COLO829 (cell line): Measurements from ENCODE around the gene ARMH4.
A peak's percentile ranks its signal among the peaks of the same experiment; 100 is the strongest.
"Not testable (repeated sequence)": the region's sequence is repeated elsewhere in the genome, so short reads cannot be mapped to it uniquely, and the experiment has no call there.

Experiments used
- DNase-seq: peaks from one replicate; pipeline ENCODE4 v3.0.0; 2012; ENCODE audit warnings: low spot score

Gene ARMH4

DNA sequence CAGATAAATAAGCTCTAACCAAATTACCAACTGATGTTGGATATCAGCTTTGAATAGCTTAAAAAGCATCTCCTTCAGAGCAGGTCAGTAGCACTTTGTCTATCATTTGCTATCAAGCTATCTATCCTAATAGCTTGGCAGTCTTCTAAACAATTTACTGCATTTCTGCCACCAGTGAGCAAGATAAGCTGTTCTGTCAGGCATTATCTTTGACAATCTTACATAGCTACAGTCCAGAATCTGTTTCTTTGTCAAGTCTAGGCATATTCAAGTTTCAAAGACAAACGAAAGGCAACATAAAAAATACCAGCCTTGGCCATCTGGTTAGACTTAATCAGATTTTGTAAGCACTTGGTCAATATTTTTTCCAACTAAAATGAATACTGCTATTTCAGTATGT is 5.6 kb downstream of the ARMH4 start:
- DNase-seq: no peak

- DNase-seq: no peak
Observed at GRCh38 chr14:58145936-58146335, 6.1 kb downstream of the ARMH4 start.

DNA sequence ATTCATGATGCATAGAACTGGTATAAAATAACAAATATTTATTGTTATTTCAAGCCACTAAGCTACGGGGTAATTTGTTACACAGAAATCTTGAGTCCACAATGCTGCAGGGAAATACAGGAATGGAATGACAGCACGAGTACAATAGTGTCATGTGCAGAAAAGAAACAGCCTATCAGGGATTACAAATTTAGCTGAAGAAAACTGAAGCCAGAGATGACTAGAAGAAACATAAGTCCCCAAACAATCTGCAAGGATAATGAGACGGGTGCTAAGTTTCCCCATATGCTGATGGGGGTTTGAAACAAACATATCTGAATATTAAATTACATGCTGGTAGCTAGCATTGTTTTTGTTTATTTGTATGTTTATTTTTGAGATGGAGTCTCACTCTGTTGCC is 8.9 kb downstream of the ARMH4 start:
- DNase-seq: no peak

DNA sequence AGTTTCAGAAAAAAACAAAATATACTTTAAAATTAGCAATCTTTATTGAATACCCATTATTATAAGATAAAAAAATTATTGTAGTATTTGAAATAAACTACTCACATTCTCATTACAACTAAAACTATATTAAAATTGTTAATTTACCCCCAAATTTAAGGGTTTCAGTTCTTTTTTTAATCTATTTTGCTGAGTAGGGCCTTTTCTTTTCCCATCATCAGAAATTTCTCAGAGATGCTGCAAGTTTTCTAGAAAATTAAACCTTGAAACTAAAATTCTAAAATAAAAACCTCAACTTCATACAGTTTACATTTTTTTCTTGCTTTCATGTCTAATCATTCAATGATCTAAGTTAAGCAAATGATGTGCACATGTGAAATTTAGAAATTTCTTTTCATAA is 10.1 kb downstream of the ARMH4 start:
- DNase-seq: no peak

DNA sequence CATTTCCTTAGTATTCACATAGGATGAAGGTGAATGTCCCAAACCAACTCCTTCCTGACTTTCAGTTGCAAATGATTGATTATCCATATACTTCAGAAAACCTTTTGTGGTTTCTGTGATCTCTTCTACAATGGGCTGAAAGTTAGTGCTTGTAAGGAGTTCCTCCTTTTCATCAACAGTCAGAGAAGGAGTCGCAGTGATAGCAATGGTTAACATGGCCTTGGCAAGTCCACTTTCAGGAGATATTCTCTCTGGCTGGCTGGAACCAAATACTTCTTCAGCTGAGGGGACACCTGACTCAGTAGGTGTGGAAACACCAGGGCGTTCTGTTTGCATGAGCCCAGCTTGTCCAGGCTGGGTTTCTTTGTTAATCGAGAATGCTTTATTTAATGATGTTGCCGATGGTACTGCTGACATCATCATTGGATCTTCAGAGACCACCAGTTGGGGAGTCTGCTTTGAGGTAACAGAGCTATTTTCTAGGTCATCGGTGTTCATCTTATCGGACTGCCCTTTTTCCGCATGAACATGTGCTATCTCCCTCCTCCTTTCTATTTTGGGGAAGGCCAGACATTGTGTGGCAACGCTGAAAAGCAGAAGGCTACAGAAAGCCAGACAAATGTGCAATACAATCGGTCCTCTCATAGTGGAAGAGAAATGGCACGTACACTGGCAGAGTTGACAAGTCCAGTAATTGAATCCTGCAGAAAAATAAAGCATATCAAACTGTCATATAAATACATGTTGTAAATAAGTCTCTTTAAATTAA is 13.1 kb downstream of the ARMH4 start:
- no peak for DNase-seq

DNA sequence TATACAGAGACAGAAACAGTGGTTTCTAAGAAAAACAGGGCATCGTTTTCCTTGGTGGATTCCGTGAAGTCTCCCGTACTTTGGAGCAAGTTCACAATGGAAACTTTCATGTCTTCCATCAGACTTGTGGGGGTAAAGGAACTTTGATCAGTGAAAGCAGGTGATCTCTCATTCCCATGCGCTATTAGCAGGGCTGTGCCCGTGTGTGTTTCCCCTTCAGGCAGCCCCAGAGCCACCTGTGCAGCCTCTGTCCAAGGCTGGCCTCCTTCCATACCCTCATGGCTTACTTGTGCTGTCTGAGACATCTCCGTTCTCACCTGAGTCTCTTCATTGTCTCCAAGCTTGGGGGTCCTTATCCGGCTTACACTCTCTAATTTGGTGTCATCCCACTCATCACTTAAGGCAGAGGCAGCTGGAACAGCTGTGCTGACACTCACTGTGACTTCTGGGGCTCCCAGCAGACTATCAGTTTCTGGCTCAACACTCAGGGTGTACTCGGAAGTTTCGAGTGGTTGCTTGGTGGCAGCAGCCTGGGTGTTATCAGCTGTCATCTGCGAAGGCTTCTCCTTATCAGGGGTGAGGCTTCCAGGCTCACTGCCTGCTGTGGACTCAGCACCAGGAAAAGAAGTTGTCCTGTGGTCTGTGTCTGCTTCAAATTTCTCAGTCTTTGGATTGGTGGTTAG is 13.8 kb downstream of the ARMH4 start:
- DNase-seq: no peak

DNA sequence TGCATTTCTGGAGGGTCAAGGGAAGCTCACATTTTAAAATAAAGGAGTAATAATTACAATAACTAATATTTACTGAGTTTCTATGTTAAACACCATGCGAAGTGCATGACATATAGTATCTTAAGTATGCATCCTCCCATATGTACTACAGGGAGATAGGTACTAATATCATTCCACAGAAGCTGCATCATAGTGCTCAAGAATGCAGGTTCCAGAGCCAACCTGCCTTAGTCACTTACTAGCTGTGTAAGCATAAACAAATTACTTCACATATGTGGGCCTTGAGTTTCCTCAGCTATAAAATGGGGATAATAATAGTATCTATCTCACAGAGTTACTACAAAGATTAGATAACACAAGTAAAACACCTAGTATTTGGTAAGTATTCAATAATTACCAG is 18.3 kb downstream of the ARMH4 start:
- DNase-seq: no peak

GRCh38 chr14:58131386-58131785 is 20.6 kb downstream of the ARMH4 start:
- peak; percentile 17 for DNase-seq

DNA sequence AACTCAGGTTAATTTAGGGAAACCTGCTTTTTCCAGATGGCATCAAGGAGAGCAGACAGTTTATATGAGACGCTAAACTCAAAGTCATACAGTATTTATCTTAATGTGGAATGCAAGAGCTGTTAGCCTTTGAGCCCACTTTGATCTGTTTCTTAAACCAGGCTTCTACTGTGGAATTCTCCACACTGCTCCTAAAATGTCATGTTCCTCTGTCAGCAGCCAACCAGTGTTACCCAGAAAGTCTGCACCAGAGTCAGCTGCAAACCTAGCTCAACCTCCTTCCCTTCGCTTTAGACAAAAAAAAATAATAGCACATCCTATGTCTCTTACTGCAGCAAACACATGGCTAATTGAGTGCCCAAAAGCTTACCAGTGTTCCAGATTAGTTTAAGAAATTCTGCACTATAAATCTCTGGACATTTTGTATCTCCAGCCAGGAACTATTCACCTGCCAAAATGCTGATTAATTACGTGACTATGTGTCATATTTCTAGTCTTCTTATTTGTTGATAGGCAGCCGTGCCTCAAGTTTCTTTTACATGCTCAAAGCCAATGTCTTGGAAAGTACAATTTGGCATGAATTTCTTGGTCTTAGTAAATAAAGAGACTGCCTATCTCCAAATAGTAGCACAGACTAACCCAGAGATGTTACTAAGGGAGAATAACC is 21.8 kb downstream of the ARMH4 start:
- DNase-seq: no peak

- DNase-seq: no peak
Observed at GRCh38 chr14:58129208-58129607, 22.8 kb downstream of the ARMH4 start.

DNA sequence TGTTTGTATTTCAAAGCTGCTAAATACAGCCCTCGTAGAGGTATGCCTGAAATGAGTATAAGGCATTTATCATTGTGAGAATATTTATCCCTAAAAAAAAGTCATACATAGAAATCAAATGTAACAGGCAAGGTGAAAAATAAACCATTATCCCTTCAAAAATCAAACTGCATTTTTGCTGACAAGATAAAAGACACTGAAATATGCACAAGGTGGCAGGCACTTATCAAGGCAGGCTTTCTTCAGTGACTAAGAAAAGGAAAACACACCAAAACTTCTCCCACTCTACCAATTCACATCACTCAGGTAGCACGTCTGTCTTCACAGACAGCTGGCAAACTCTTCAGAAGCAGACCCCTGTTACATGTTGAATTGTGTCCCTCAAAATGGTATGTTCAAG is 23.6 kb downstream of the ARMH4 start:
- no peak for DNase-seq

- not testable (repeated sequence) for DNase-seq
Observed at GRCh38 chr14:58122546-58122945, 29.5 kb downstream of the ARMH4 start.

DNA sequence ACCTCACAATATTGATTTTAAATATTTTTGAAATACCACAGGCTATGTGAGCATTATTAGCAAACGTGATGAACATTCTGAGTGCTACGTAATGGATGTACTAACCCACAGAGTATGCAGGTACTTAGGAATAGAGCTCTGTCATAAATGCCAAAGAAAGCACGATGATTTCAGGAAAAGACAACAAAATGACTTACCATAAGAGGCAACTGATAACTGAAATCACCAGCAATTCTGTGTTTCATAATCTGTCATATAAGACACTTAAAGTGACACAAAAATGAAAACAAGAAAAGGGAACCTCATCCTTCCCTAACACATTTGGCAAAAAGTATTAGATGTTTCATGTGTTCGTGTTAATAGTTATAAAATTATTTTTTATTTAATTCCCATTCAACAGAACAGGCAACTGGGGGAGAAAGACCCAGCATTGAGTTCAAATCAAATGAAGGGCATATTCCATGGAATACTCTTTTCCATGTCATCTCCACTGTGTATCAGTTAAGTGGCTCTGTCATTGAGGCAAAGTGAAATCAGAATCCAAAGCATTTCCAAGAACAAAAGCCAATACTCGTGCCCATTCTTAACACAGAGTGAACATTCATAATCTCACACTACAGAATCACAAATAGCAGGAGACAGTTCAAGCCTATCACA is 30.4 kb downstream of the ARMH4 start:
- DNase-seq: no peak

DNA sequence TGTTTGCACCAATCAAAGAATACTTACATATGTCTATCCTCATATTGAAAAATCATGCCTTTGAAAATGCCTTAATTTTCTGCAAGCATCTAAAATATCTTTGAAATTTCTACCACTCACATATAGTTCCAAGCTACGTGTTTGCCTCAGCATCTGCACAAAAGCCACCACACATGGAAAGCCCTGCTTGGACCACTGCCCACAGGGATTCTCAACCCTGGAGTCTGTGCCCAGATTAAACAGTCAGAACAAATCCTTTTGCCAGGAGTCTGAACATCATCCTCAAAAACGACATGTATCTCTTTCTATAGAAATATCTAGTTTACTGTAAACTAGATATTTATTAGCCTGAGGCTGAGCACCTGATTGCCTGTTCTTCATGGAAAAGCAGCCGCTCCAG is 32.6 kb downstream of the ARMH4 start:
- no peak for DNase-seq

DNA sequence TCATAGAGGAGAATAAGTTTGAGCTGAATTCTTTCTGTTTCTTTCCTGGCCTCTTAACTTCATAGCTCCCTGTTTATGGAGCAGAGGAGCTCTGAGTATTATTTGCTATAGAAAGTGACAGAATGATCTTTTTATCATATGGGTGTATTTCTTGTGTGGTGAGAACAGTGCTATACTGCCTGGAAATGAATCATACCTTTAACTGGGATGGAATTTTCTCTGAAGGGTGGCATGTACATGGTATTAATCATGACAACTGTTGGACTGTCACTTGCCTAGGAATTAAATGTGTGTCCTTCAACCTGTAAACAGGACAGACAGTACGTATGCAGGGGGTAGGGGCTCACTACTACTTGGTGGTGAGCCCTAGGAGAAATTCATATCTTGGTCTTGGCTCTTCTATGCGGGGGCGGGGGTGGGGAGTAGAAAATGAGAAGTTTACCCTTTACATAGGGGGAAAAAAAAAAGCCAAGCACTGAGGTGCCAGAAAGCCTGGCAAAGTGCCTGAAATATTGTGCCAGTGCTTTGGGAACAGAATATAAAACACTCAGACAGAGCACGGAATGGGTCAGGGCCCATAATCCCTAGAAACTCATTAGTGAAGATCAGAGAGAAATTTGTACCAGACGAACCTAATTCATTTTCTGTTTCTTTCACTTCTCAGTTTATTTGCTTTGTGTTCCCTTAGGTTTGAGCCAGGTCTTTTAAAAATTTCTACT is 33.8 kb downstream of the ARMH4 start:
- no peak for DNase-seq

DNA sequence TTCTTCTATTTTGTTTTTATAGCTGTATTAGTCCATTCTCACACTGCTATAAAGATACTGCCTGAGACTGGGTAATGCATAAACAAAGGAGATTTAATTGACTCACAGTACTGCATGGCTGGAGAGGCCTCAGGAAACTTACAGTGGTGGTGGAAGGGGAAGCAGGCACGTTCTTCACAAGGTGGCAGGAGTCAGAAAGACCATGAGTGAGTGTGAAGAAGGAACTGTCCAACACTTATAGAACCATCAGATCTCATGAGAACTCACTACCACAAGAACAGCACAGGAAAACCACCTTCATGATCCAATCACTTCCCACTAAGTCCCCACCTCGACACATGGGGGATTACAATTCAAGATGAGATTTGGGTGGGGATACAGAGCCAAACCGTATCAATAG is 42.3 kb downstream of the ARMH4 start:
- DNase-seq: no peak

DNA sequence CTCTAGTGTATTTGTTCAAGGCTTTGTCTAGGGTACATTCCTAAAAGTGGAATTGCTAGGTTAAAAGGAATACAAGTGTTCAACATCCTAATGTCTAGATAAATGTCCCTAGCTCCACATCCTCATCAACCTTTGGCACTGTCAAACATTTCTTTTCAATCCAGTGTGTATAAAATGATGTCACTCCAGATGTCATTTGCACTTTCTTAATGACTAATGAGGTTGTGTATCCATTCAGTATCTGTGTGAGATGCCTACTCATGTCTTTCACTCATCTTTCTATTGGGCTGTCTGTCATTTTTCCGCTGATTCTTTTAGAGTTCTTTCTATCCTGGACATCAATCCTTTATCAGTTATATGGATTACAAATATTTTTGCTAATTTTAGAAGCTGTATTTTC is 43.3 kb downstream of the ARMH4 start:
- DNase-seq: no peak

DNA sequence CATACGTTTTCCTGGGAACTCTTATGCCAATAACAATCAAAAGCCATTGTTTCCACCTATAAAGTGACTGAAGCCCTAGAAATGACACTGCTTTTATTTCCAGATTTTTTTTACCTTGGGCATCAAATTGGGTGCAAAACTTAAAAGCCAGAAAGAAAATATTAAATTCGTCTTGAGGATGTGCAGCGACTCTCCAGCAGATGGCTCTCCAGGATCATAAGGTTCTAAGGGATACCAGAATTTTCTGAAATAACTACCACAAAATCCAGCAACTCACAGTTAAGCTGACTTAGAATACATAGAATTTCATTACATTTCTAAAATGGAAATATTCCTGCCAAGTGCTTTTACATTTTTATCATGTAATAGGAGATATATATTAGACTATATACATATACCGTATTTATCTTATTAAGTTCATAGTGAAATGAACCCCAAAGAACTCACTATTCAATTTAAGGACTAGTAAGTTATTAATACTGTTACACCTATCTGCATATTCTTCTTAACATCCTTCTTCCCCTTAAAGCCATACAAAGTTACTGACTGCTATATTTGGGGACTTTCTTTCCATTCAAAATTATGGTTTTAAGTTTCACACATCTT is 44.0 kb downstream of the ARMH4 start:
- DNase-seq: peak; percentile 64

DNA sequence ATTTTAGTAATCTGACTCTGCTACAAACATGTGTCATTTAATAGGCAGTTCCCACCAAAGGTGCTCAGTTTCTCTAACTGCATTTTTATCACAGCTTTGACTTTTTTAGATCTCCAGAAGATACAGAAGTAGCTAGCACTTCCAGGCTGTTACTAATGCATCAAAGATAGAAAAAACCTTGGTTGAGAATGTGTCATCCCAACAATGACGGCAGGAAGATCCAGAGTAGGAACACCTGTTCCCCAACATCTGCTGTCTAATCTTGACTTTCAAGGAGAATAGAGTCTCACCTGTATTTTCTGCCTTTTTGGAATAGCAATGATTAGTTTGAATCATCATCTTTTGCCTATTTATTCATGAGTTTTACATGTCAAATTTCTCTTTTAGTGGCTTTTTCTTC is 45.0 kb downstream of the ARMH4 start:
- no peak for DNase-seq

DNA sequence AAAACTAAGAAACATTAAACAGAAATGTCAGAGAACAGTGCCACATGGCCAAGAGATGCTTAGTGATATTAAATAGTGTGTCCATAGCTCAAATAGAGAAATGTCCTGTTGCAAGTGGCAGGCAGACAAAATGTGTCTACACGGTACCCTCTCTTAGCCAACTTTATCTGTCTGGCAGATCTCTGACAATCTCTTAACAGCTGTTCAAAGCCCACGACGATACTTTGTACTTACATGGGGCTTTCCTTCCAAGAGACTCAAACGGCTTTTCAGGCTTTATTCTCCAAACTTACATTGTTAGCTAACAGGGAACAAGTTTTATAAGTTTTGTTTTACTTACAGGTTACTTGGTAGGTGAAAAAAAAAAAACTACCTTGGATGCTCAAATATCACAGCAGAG is 45.6 kb downstream of the ARMH4 start:
- DNase-seq: no peak

- DNase-seq: peak; percentile 45
Observed at GRCh38 chr14:58104808-58105207, 47.2 kb downstream of the ARMH4 start.
